Measurements from ENCODE around the gene ZNG1B.
"Not testable (repeated sequence)": the region's sequence is repeated elsewhere in the genome, so short reads cannot be mapped to it uniquely, and the experiment has no call there.

ZNG1B gene

GRCh38 chr2:113503094-113504042, 65.9 kb downstream of the ZNG1B start:
- peak; percentile 18 for DNase-seq (ENCODE audit: low spot score)

GRCh38 chr2:113504081-113504480, 66.6 kb downstream of the ZNG1B start:
- not testable (repeated sequence) for DNase-seq (ENCODE audit: low spot score)

- not testable (repeated sequence) for DNase-seq (ENCODE audit: low spot score)
Observed at GRCh38 chr2:113507394-113508140, 70.1 kb downstream of the ZNG1B start.

GRCh38 chr2:113508187-113508586, 70.7 kb downstream of the ZNG1B start:
- DNase-seq (ENCODE audit: low spot score): not testable (repeated sequence)

GRCh38 chr2:113510913-113511312, 73.4 kb downstream of the ZNG1B start:
- not testable (repeated sequence) for DNase-seq (ENCODE audit: low spot score)

- DNase-seq (ENCODE audit: low spot score): not testable (repeated sequence)
Observed at GRCh38 chr2:113511859-113512258, 74.4 kb downstream of the ZNG1B start.

GRCh38 chr2:113515457-113515856, 78.0 kb downstream of the ZNG1B start:
- not testable (repeated sequence) for DNase-seq (ENCODE audit: low spot score)

GRCh38 chr2:113515995-113516394, 78.5 kb downstream of the ZNG1B start:
- not testable (repeated sequence) for DNase-seq (ENCODE audit: low spot score)

GRCh38 chr2:113517025-113517424, 79.5 kb downstream of the ZNG1B start:
- DNase-seq (ENCODE audit: low spot score): not testable (repeated sequence)

- DNase-seq (ENCODE audit: low spot score): not testable (repeated sequence)
Observed at GRCh38 chr2:113520837-113521236, 83.3 kb downstream of the ZNG1B start.

- not testable (repeated sequence) for DNase-seq (ENCODE audit: low spot score)
Observed at GRCh38 chr2:113521492-113521891, 84.0 kb downstream of the ZNG1B start.

- DNase-seq (ENCODE audit: low spot score): not testable (repeated sequence)
Observed at GRCh38 chr2:113524986-113525385, 87.5 kb downstream of the ZNG1B start.

- not testable (repeated sequence) for DNase-seq (ENCODE audit: low spot score)
Observed at GRCh38 chr2:113527350-113528045, 90.0 kb downstream of the ZNG1B start.

- DNase-seq (ENCODE audit: low spot score): not testable (repeated sequence)
Observed at GRCh38 chr2:113528126-113528525, 90.6 kb downstream of the ZNG1B start.

GRCh38 chr2:113528904-113529303, 91.4 kb downstream of the ZNG1B start:
- not testable (repeated sequence) for DNase-seq (ENCODE audit: low spot score)

GRCh38 chr2:113532991-113533390, 95.5 kb downstream of the ZNG1B start:
- not testable (repeated sequence) for DNase-seq (ENCODE audit: low spot score)

- DNase-seq (ENCODE audit: low spot score): not testable (repeated sequence)
Observed at GRCh38 chr2:113536573-113536972, 99.1 kb downstream of the ZNG1B start.

- not testable (repeated sequence) for DNase-seq (ENCODE audit: low spot score)
Observed at GRCh38 chr2:113540834-113541203, 103.3 kb downstream of the ZNG1B start.

GRCh38 chr2:113541204-113541975, 103.9 kb downstream of the ZNG1B start:
- DNase-seq (ENCODE audit: low spot score): peak; percentile 0

GRCh38 chr2:113541976-113542485, 104.5 kb downstream of the ZNG1B start:
- DNase-seq (ENCODE audit: low spot score): not testable (repeated sequence)

GRCh38 chr2:113542529-113542928, 105.0 kb downstream of the ZNG1B start:
- DNase-seq (ENCODE audit: low spot score): not testable (repeated sequence)

Measured in CD4-positive, alpha-beta T cell treated with Interleukin-15 for 4 hours (primary cell).